ENCODE data around the gene TNFRSF14. TPM values are rescaled to one million over a fixed set of nuclear protein-coding genes. Genes with fewer than 3 reads are reported as not detected.

The TNFRSF14 gene
- total and polyA plus RNA-seq, 2 of the 13 experiments (the other 11 are each of a cell fraction or from before 2014, with no cell fraction given): 11.9 to 49.9 TPM

GRCh38 chr1:2545754-2546514 is 10.2 kb upstream of the TNFRSF14 start (continued):
- TF ChIP-seq ETS1 (CRISPR knock-in tag; IDR thresholded peaks at IDR 0.05): no peak
- peak; percentile 49; the same call in 1 of the 2 replicates for TF ChIP-seq POLR2AphosphoS5 (IDR thresholded peaks at IDR 0.05; ENCODE audit: low read depth, low read length)
- no peak for TF ChIP-seq AHR (CRISPR knock-in tag; IDR thresholded peaks at IDR 0.05)
- TF ChIP-seq ZNF136 (CRISPR knock-in tag; IDR thresholded peaks at IDR 0.05; ENCODE audit: low read depth): no peak

GRCh38 chr1:2546515-2547209 is 9.5 kb upstream of the TNFRSF14 start:
- Histone ChIP-seq H3K9ac (ENCODE audit: insufficient read depth, low read depth, low read length) (peak overlapping the region; percentile 76), H3K27ac (ENCODE audit: extremely low read length, insufficient read depth, low read length) (peak overlapping the region; percentile 51), H3K9me3 (ENCODE audit: low read length) (no peaks in the 10 kb centered on the region), H3K79me2 (ENCODE audit: insufficient read depth, low read length) (no peaks in the 10 kb centered on the region), H4K20me1 (ENCODE audit: insufficient read depth, low read length) (no peaks in the 10 kb centered on the region), H3K4me3 (replicated peaks in 1 of 3; ENCODE audit: insufficient read depth in 1 of 3, low read depth in 2 of 3, low read length in 3 of 3) (peak overlapping the region; percentile 61 to 80 (median 64)), H3K4me1 (ENCODE audit: insufficient read depth, low read length) (peaks cover 82% of the 10 kb centered on the region), H3K4me2 (ENCODE audit: low read depth, low read length) (peak overlapping the region; percentile 85), H3K27me3 (ENCODE audit: control insufficient read depth in 1 of 2, insufficient read depth in 2 of 2, low read length in 2 of 2) (peaks cover 4 to 6% of the 10 kb centered on the region in 2 experiments; a peak in 2 of 5 replicates), H2AFZ (ENCODE audit: low read length) (no peak overlapping the region), H3K36me3 (replicated peaks in 1 of 2; ENCODE audit: control insufficient read depth in 1 of 2, insufficient read depth in 2 of 2, low read length in 2 of 2) (no peaks in the 10 kb centered on the region)
- intact Hi-C loops (cut with micrococcal nuclease; ENCODE audit: unreplicated experiment) (loop anchor here (2.0 kb wide), 1 partner anchor 20 kb away; the partner anchor contains the start of gene PANK4), in situ Hi-C loops (cut with HindIII; ENCODE audit: extremely low pct_ligation_motif_present, low pct_unique_long_range_greater_than_20kb) (loop anchor here (5.0 kb wide), 1 partner anchor 134 kb away; the partner anchor contains the start of gene PEX10)
- DNase-seq (ENCODE audit: low spot score) (peak; percentile 75), ATAC-seq (peak; percentile 56), FAIRE-seq (peak; percentile 15)
- 0% methylated on average over 8 of the region's 52 CpGs for WGBS (ENCODE audit: low lambda C conversion rate)
- BruUV-seq (replicated peaks): TSS peak; percentile 79
- ChIA-PET CTCF (ENCODE audit: low intra/inter-chr PET ratio, low total read pairs) (interaction anchor here (2.0 kb wide), 1 partner anchor 133 kb away, joined by 18 read pairs; no protein-coding TSS in a partner anchor), POLR2A (interaction anchor here (0.6 to 3.4 kb wide), 20 partner anchors 9 to 1308 kb away, joined by 3 to 38 read pairs (median 5); partner anchors contain the start of genes MORN1, PANK4, PEX10 and PRXL2B)
- TF ChIP-seq POLR2AphosphoS5 (IDR thresholded peaks at IDR 0.05; ENCODE audit: low read depth, low read length) (0 out of 2 replicates have a peak, but pooled peaks have one; percentile 9), NFIB (CRISPR knock-in tag; IDR thresholded peaks at IDR 0.05; ENCODE audit: borderline replicate concordance) (no peak), XBP1 (CRISPR knock-in tag; IDR thresholded peaks at IDR 0.05) (no peak), ZNF770 (CRISPR knock-in tag; IDR thresholded peaks at IDR 0.05) (peak; percentile 49; the same call in 1 of the 2 replicates), EHMT2 (IDR thresholded peaks at IDR 0.05; ENCODE audit: borderline replicate concordance, low read depth, low read length) (no peak), ATF3 (CRISPR knock-in tag; IDR thresholded peaks at IDR 0.05) (0 out of 2 replicates have a peak, but pooled peaks have one; percentile 6), ZBTB8A (CRISPR knock-in tag; IDR thresholded peaks at IDR 0.05; ENCODE audit: borderline replicate concordance, low read depth) (no peak), MATR3 (CRISPR knock-in tag; IDR thresholded peaks at IDR 0.05) (no peak), RFX5 (IDR thresholded peaks at IDR 0.05; ENCODE audit: low read depth, low read length) (no peak), TFAP4 (IDR thresholded peaks at IDR 0.05; ENCODE audit: borderline replicate concordance, low read depth) (no peak), ESRRA (CRISPR knock-in tag; IDR thresholded peaks at IDR 0.05; ENCODE audit: low read depth) (0 out of 2 replicates have a peak, but pooled peaks have one; percentile 53), ZSCAN22 (CRISPR knock-in tag; IDR thresholded peaks at IDR 0.05) (no peak), SMAD9 (CRISPR knock-in tag; IDR thresholded peaks at IDR 0.05) (no peak), MLLT10 (CRISPR knock-in tag; IDR thresholded peaks at IDR 0.05) (no peak)

Data from HepG2 (cell line).